HepG2 (cell line): Measurements from ENCODE around the gene CPB2.

Experiments
- BCL3 ChIP-seq: sonication (generic); formaldehyde crosslinking; IDR thresholded peaks from 2 replicates; pipeline ENCODE4 v1.5.1; 2020; ENCODE audit warnings: mild to moderate bottlenecking, missing genetic modification reagents, moderate library complexity
- CREM ChIP-seq, 2 experiments: sonication (generic) in 1 of 2; formaldehyde crosslinking in 1 of 2; IDR thresholded peaks; 2 replicates each; pipeline versions ENCODE4 v1.4.0 to v1.6.1; 2016 to 2020; ENCODE audit warnings: antibody characterized with exemption in 1 of 2, mild to moderate bottlenecking in 1 of 2, missing genetic modification reagents in 1 of 2
- MLLT10 ChIP-seq: sonication (generic); formaldehyde crosslinking; IDR thresholded peaks from 2 replicates; pipeline ENCODE4 v1.4.0; 2020; ENCODE audit warnings: missing genetic modification reagents
- TF ChIP-seq, protein P1 (sequence below): sonication (generic); formaldehyde crosslinking; IDR thresholded peaks from 2 replicates; pipeline ENCODE4 v1.5.0; 2020; ENCODE audit warnings: mild to moderate bottlenecking, missing genetic modification reagents, moderate library complexity
- TF ChIP-seq, protein P2 (sequence below): sonication (generic); formaldehyde crosslinking; IDR thresholded peaks from 2 replicates; pipeline ENCODE4 v1.8.1; 2023; ENCODE audit warnings: missing genetic modification reagents, inconsistent platforms, borderline replicate concordance

GRCh38 chr13:46094478-46094877 is 10.4 kb downstream of the CPB2 start:
- TF ChIP-seq MLLT10 (no peak), CREM (IDR thresholded peaks at IDR 0.05) (no peak), CREM (CRISPR knock-in tag; IDR thresholded peaks at IDR 0.05) (no peak), BCL3 (CRISPR knock-in tag) (no peak)
- TF ChIP-seq, protein P1, sequence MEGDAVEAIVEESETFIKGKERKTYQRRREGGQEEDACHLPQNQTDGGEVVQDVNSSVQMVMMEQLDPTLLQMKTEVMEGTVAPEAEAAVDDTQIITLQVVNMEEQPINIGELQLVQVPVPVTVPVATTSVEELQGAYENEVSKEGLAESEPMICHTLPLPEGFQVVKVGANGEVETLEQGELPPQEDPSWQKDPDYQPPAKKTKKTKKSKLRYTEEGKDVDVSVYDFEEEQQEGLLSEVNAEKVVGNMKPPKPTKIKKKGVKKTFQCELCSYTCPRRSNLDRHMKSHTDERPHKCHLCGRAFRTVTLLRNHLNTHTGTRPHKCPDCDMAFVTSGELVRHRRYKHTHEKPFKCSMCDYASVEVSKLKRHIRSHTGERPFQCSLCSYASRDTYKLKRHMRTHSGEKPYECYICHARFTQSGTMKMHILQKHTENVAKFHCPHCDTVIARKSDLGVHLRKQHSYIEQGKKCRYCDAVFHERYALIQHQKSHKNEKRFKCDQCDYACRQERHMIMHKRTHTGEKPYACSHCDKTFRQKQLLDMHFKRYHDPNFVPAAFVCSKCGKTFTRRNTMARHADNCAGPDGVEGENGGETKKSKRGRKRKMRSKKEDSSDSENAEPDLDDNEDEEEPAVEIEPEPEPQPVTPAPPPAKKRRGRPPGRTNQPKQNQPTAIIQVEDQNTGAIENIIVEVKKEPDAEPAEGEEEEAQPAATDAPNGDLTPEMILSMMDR (CRISPR knock-in tag), result no peak
- TF ChIP-seq, protein P2, sequence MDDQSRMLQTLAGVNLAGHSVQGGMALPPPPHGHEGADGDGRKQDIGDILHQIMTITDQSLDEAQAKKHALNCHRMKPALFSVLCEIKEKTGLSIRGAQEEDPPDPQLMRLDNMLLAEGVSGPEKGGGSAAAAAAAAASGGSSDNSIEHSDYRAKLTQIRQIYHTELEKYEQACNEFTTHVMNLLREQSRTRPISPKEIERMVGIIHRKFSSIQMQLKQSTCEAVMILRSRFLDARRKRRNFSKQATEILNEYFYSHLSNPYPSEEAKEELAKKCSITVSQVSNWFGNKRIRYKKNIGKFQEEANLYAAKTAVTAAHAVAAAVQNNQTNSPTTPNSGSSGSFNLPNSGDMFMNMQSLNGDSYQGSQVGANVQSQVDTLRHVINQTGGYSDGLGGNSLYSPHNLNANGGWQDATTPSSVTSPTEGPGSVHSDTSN (CRISPR knock-in tag), result no peak
